GM12878 (cell line): ENCODE measurements around the gene CISTR. TPM values are rescaled to one million over a fixed set of nuclear protein-coding genes. Genes with fewer than 3 reads are reported as not detected.

ENCODE experiments used
- BCL11A ChIP-seq: IDR thresholded peaks from 2 replicates; pipeline ENCODE4 v1.6.1; 2011; ENCODE audit warnings: low read depth, low read length
- CHD1 ChIP-seq: IDR thresholded peaks from 2 replicates; pipeline ENCODE4 v1.6.1; 2012; ENCODE audit warnings: low read depth, low read length, improper control_type of control experiment
- ESRRA ChIP-seq: IDR thresholded peaks from 2 replicates; pipeline ENCODE4 v1.6.1; 2012; ENCODE audit warnings: mild to moderate bottlenecking, low read length, improper control_type of control experiment
- GATAD2B ChIP-seq: fragments of 450-650 bp; conservative IDR thresholded peaks from 2 replicates; pipeline ENCODE4 v1.6.1; 2017; ENCODE audit warnings: low read depth, mild to moderate bottlenecking, moderate library complexity
- IRF5 ChIP-seq: fragments of 450-650 bp; IDR thresholded peaks from 2 replicates; pipeline ENCODE4 v1.6.1; 2017; ENCODE audit warnings: borderline replicate concordance
- MLLT1 ChIP-seq: fragments of 450-650 bp; IDR thresholded peaks from 2 replicates; pipeline ENCODE4 v1.6.1; 2016; ENCODE audit warnings: mild to moderate bottlenecking
- NFYA ChIP-seq: IDR thresholded peaks from 2 replicates; pipeline ENCODE4 v1.6.1; 2011; ENCODE audit warnings: low read depth, mild to moderate bottlenecking, low read length, improper control_type of control experiment, borderline replicate concordance
- NRF1 ChIP-seq: conservative IDR thresholded peaks from 2 replicates; pipeline ENCODE4 v1.6.1; 2011; ENCODE audit warnings: mild to moderate bottlenecking, low read depth, low read length, improper control_type of control experiment
- PAX5 ChIP-seq: IDR thresholded peaks from 2 replicates; pipeline ENCODE4 v1.6.1; 2011; ENCODE audit warnings: low read depth, low read length, borderline replicate concordance
- RCOR1 ChIP-seq: conservative IDR thresholded peaks from 2 replicates; pipeline ENCODE4 v1.6.1; 2012; ENCODE audit warnings: low read depth, low read length, improper control_type of control experiment
- RELB ChIP-seq: fragments of 450-650 bp; IDR thresholded peaks from 2 replicates; pipeline ENCODE4 v1.6.1; 2017; ENCODE audit warnings: low read depth, mild to moderate bottlenecking, moderate library complexity
- SMARCA5 ChIP-seq: fragments of 450-650 bp; IDR thresholded peaks from 2 replicates; pipeline ENCODE4 v1.6.1; 2017; ENCODE audit warnings: mild to moderate bottlenecking
- SP1 ChIP-seq: IDR thresholded peaks from one replicate; pipeline ENCODE4 v1.6.1; 2011; ENCODE audit warnings: low read depth, low read length
- SUZ12 ChIP-seq: fragments of 200-600 bp; sonication (generic); IDR thresholded peaks from one replicate; pipeline ENCODE4 v1.6.1; 2018; ENCODE audit warnings: antibody characterized with exemption, mild to moderate bottlenecking; ENCODE audit not compliant: unreplicated experiment
- ZBTB33 ChIP-seq: fragments of 450-650 bp; IDR thresholded peaks from 2 replicates; pipeline ENCODE4 v1.6.1; 2017; ENCODE audit warnings: mild to moderate bottlenecking
- ZNF217 ChIP-seq: fragments of 450-650 bp; IDR thresholded peaks from 2 replicates; pipeline ENCODE4 v1.6.1; 2017; ENCODE audit warnings: antibody characterized with exemption, mild to moderate bottlenecking
- ZNF24 ChIP-seq: fragments of 450-650 bp; IDR thresholded peaks from 2 replicates; pipeline ENCODE4 v1.6.1; 2017; ENCODE audit warnings: antibody characterized with exemption, mild to moderate bottlenecking
- polyA plus RNA-seq, 11 experiments: library from polyadenylated mRNA; depleted of rRNA in 4 of 11; unstranded in 6 of 11; stranded (reverse) in 5 of 11; fragments of >200 nt; fragmentation: Nextera tagmentation in 4 of 11; fragmentation: Illumina TruSeq in 1 of 11; extraction: Ambion mirVana in 4 of 11; extraction: Trizol in 1 of 11; gene quantifications; 1 replicate in 1 of 11; 2 replicates in 10 of 11; pipeline versions ENCODE4 v1.2.1 to v1.2.3, GENCODE V29; 2011 to 2016; ENCODE audit warnings: inconsistent platforms in 2 of 11, missing spikeins in 2 of 11, low read depth in 1 of 11
- total RNA-seq, 4 experiments: library from RNA; depleted of rRNA in 3 of 4; stranded (reverse); fragments of >200 nt in 3 of 4; fragmentation: Illumina TruSeq in 1 of 4; extraction: Trizol in 1 of 4; gene quantifications; 2 replicates each; pipeline versions ENCODE4 v1.2.1 to v1.2.3, GENCODE V29; 2013 to 2021
- TF ChIP-seq, protein P1 (sequence below): IDR thresholded peaks from 2 replicates; pipeline ENCODE4 v1.6.1; 2012; ENCODE audit warnings: low read depth, low read length, improper control_type of control experiment
- TF ChIP-seq, protein P2 (sequence below): fragments of 150-350 bp; IDR thresholded peaks from 2 replicates; pipeline ENCODE4 v1.6.1; 2016; ENCODE audit warnings: low read depth, low read length

The CISTR gene
- total and polyA plus RNA-seq, 10 of the 15 experiments (the other 5 are each of a cell fraction or from before 2014, with no cell fraction given): 0.26 TPM; not detected in 9

DNA sequence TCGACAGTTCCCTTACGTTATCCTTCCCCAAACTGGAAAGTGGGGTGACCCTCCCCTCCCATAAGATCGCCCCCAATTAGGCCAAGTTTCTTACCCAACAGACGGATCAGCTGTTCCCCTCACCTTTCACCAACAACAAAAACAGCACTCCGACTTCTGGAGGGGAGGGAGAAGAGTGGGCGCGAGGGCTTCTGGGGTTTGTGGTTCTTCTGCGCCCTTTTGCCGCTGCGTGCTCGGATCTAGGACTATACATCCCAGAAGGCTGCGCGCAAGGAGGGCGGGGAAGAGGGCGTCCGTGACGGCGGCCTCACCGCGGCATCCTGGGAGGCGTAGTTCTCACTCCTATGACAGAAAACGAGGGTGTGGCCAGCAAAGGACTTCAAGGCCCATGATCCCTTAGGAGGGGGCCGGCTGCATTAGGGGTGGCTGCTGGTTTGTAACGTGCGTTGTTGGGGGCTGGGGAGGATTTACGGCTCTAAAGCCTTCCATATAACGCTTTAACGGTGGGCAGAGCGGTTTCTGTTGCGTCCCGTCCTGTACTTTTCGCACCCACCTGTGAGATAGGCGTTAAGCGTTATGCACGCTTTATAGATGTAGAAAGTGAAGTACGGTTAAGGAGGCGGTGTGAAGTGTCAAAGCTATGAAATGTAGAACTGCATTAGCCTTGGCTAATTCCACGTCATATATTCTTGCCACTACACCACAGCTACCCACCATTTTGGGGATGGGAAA is 24.3 kb downstream of the CISTR start, which contains the start of gene CALCOCO1 (continued):
- TF ChIP-seq MLLT1 (peak; percentile 75; the same call in 1 of the 2 replicates), NFYA (no peak), ZNF217 (no peak), SMARCA5 (no peak), ZBTB33 (0 out of 2 replicates have a peak, but pooled peaks have one; percentile 32), SUZ12 (no peak), ESRRA (peak; percentile 88), RCOR1 (no peak), RELB (peak; percentile 95), ZNF24 (no peak), IRF5 (no peak), BCL11A (no peak), CHD1 (peak; percentile 93; the same call in 1 of the 2 replicates), NRF1 (no peak), PAX5 (no peak), SP1 (peak; percentile 87), GATAD2B (0 out of 2 replicates have a peak, but pooled peaks have one; percentile 19)
- TF ChIP-seq, protein P1, sequence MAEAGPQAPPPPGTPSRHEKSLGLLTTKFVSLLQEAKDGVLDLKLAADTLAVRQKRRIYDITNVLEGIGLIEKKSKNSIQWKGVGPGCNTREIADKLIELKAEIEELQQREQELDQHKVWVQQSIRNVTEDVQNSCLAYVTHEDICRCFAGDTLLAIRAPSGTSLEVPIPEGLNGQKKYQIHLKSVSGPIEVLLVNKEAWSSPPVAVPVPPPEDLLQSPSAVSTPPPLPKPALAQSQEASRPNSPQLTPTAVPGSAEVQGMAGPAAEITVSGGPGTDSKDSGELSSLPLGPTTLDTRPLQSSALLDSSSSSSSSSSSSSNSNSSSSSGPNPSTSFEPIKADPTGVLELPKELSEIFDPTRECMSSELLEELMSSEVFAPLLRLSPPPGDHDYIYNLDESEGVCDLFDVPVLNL: peak; percentile 35; the same call in 1 of the 2 replicates
- TF ChIP-seq, protein P2, sequence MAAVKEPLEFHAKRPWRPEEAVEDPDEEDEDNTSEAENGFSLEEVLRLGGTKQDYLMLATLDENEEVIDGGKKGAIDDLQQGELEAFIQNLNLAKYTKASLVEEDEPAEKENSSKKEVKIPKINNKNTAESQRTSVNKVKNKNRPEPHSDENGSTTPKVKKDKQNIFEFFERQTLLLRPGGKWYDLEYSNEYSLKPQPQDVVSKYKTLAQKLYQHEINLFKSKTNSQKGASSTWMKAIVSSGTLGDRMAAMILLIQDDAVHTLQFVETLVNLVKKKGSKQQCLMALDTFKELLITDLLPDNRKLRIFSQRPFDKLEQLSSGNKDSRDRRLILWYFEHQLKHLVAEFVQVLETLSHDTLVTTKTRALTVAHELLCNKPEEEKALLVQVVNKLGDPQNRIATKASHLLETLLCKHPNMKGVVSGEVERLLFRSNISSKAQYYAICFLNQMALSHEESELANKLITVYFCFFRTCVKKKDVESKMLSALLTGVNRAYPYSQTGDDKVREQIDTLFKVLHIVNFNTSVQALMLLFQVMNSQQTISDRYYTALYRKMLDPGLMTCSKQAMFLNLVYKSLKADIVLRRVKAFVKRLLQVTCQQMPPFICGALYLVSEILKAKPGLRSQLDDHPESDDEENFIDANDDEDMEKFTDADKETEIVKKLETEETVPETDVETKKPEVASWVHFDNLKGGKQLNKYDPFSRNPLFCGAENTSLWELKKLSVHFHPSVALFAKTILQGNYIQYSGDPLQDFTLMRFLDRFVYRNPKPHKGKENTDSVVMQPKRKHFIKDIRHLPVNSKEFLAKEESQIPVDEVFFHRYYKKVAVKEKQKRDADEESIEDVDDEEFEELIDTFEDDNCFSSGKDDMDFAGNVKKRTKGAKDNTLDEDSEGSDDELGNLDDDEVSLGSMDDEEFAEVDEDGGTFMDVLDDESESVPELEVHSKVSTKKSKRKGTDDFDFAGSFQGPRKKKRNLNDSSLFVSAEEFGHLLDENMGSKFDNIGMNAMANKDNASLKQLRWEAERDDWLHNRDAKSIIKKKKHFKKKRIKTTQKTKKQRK: no peak
